Coronary artery (tissue), 2 donors: ENCODE results near the gene MDH2.
"Not testable (repeated sequence)": the region's sequence is repeated elsewhere in the genome, so short reads cannot be mapped to it uniquely, and the experiment has no call there.

ENCODE experiments used
- DNase-seq: peaks from one replicate; pipeline ENCODE4 v3.0.0-alpha.2; 2017; ENCODE audit warnings: low spot score
- H3K27ac ChIP-seq, 2 donors: fragments of 200-600 bp; sonication (generic); one replicate each; pipeline ENCODE4 v1.5.1; 2016 to 2019
- H3K4me3 ChIP-seq: fragments of 200-600 bp; sonication (generic); 2 replicates; pipeline ENCODE4 v1.5.1; 2016; ENCODE audit warnings: mild to moderate bottlenecking, moderate library complexity
- TF ChIP-seq, protein P1 (sequence below): fragments of 200-600 bp; sonication (generic); IDR thresholded peaks from one replicate; pipeline ENCODE4 v1.5.1; 2019; ENCODE audit warnings: antibody characterized with exemption

Gene MDH2, protein sequence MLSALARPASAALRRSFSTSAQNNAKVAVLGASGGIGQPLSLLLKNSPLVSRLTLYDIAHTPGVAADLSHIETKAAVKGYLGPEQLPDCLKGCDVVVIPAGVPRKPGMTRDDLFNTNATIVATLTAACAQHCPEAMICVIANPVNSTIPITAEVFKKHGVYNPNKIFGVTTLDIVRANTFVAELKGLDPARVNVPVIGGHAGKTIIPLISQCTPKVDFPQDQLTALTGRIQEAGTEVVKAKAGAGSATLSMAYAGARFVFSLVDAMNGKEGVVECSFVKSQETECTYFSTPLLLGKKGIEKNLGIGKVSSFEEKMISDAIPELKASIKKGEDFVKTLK

GRCh38 chr7:76047811-76048667 is at the start of gene MDH2, which contains the start of gene STYXL1:
Gene MDH2, plus strand, starts transcription at chr7:76048106. Its CDS starts 55 bp downstream, at chr7:76048161.
Gene STYXL1, minus strand, starts transcription at chr7:76048000. Its CDS starts 17,477 bp downstream, at chr7:76030523.
- TF ChIP-seq, protein P1, sequence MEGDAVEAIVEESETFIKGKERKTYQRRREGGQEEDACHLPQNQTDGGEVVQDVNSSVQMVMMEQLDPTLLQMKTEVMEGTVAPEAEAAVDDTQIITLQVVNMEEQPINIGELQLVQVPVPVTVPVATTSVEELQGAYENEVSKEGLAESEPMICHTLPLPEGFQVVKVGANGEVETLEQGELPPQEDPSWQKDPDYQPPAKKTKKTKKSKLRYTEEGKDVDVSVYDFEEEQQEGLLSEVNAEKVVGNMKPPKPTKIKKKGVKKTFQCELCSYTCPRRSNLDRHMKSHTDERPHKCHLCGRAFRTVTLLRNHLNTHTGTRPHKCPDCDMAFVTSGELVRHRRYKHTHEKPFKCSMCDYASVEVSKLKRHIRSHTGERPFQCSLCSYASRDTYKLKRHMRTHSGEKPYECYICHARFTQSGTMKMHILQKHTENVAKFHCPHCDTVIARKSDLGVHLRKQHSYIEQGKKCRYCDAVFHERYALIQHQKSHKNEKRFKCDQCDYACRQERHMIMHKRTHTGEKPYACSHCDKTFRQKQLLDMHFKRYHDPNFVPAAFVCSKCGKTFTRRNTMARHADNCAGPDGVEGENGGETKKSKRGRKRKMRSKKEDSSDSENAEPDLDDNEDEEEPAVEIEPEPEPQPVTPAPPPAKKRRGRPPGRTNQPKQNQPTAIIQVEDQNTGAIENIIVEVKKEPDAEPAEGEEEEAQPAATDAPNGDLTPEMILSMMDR = no peak
- Histone ChIP-seq H3K27ac (peak within 1 kb of the TSS; percentile 77 to 93), H3K4me3 (peak within 1 kb of the TSS; percentile 94)
- peak; percentile 98 for DNase-seq

- no peak for DNase-seq
- Histone ChIP-seq H3K27ac (no peak overlapping the region), H3K4me3 (no peak overlapping the region)
- TF ChIP-seq, protein P1 = no peak
Observed at GRCh38 chr7:76000566-76000965, 47.3 kb upstream of the MDH2 start.

DNA sequence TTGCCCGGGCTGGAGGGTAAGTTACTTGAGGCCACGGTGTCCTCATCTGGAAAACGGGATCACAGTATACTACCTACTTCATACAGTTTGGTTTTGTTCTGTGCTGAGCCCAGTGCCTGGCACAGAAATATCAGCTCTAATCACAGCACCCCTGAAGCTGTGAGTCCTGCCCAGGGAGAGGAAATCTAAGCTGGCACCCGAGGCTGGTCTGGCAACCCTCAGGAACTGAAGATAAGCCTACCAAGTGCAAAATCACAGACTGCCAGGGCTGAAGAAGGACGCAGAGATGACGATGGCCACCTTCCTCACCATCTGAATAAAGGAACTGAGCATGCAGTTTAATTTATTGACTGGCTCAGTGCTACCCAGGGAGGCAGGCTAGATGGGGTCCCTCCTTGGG is 45.8 kb upstream of the MDH2 start:
- TF ChIP-seq, protein P1 = no peak
- H3K27ac ChIP-seq = no peak overlapping the region
- no peak for DNase-seq
- no peak overlapping the region for H3K4me3 ChIP-seq

- Histone ChIP-seq H3K4me3 (no peak overlapping the region), H3K27ac (no peak overlapping the region)
- TF ChIP-seq, protein P1 = no peak
- no peak for DNase-seq
Observed at GRCh38 chr7:76002822-76003221, 45.1 kb upstream of the MDH2 start.

DNA sequence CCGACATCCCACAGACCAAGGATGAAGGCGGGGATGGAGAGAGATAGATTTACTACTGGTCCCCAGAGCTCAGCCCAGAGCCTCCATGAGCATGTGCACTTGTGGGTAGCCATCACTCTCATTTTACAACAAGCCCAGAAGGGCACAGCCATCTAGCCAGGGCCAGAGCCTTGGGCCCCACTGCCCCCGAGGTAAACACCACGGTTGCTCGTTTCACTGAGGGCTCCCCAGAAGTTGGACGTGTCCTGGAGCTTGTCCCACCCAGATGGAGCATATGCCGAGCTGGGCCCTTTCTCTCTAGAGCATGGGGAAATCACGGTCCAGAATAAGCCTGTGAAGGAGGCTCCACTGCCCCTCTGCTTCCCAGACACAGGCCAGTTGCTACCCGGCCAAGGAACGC is 44.6 kb upstream of the MDH2 start:
- Histone ChIP-seq H3K4me3 (no peak overlapping the region), H3K27ac (no peak overlapping the region)
- DNase-seq = no peak
- TF ChIP-seq, protein P1 = no peak

DNA sequence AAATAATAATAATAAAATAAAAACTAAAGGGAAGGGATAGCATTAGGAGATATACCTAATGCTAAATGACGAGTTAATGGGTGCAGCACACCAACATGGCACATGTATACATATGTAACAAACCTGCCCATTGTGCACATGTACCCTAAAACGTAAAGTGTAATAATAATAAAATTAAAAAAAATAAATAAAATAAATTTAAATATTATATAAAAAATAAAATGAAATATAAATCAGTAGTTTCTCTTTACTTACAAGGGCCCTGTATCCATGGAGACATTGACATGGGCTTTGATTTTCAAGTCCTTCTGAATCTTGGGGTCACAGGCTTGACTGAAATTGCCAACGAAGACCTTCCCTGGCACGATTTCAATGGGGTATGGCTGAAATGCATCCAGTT is 42.9 kb upstream of the MDH2 start:
- H3K27ac ChIP-seq, DNase-seq: not testable (repeated sequence)

GRCh38 chr7:76008156-76008687 is 39.7 kb upstream of the MDH2 start:
- no peak overlapping the region for H3K27ac ChIP-seq
- no peak for DNase-seq
- H3K4me3 ChIP-seq = no peak overlapping the region
- TF ChIP-seq, protein P1 = no peak

More for the DNA sequence above, 42.9 kb upstream of the MDH2 start:
- H3K4me3 ChIP-seq = not testable (repeated sequence)
